GM23338 (cell line): ENCODE data around the gene ING4. TPM values are rescaled to one million over a fixed set of nuclear protein-coding genes. Genes with fewer than 3 reads are reported as not detected.
A peak's percentile ranks its signal among the peaks of the same experiment; 100 is the strongest.

ENCODE experiments used
- ATAC-seq: fragments of 200-7000 bp; cut with Tn5 transposase; 3 replicates; pipeline ENCODE4 v1.9.1; 2020
- DNase-seq: peaks from one replicate; pipeline ENCODE4 v3.0.0-alpha.2; 2015; ENCODE audit warnings: low spot score
- H2AFZ ChIP-seq: fragments of 200-600 bp; sonication (generic); 2 replicates; pipeline ENCODE4 v1.8.0; 2016; ENCODE audit warnings: antibody characterized with exemption, mild to moderate bottlenecking, moderate library complexity
- H3F3A ChIP-seq: fragments of 200-600 bp; sonication (generic); replicated peaks from 2 replicates; pipeline ENCODE4 v1.8.0; 2017; ENCODE audit warnings: antibody characterized with exemption, mixed run types, low read depth
- H3K27ac ChIP-seq: fragments of 200-600 bp; sonication (generic); 2 replicates; pipeline ENCODE4 v1.6.1; 2016; ENCODE audit warnings: low read depth
- H3K27me3 ChIP-seq: fragments of 200-600 bp; sonication (generic); 2 replicates; pipeline ENCODE4 v1.8.0; 2016; ENCODE audit warnings: mild to moderate bottlenecking, mixed run types, moderate library complexity; ENCODE audit not compliant: insufficient read depth
- H3K36me3 ChIP-seq: fragments of 200-600 bp; sonication (generic); 2 replicates; pipeline ENCODE4 v1.8.0; 2016; ENCODE audit warnings: mild to moderate bottlenecking; ENCODE audit not compliant: insufficient read depth
- H3K4me1 ChIP-seq: fragments of 200-600 bp; sonication (generic); 2 replicates; pipeline ENCODE4 v1.8.0; 2016; ENCODE audit warnings: mild to moderate bottlenecking, moderate library complexity; ENCODE audit not compliant: insufficient read depth
- H3K4me2 ChIP-seq: fragments of 200-600 bp; sonication (generic); 2 replicates; pipeline ENCODE4 v1.7.1; 2017; ENCODE audit warnings: mixed run types
- H3K4me3 ChIP-seq: fragments of 200-600 bp; sonication (generic); 2 replicates; pipeline ENCODE4 v1.6.1; 2016; ENCODE audit warnings: mixed run types
- H3K79me2 ChIP-seq: fragments of 200-600 bp; sonication (generic); replicated peaks from 2 replicates; pipeline ENCODE4 v1.8.0; 2017; ENCODE audit warnings: mild to moderate bottlenecking; ENCODE audit not compliant: insufficient read depth
- H3K9me2 ChIP-seq: fragments of 200-600 bp; sonication (generic); 2 replicates; pipeline ENCODE4 v1.8.0; 2017; ENCODE audit not compliant: insufficient read depth
- H4K20me1 ChIP-seq: fragments of 200-600 bp; sonication (generic); replicated peaks from 2 replicates; pipeline ENCODE4 v1.8.0; 2017; ENCODE audit warnings: mild to moderate bottlenecking; ENCODE audit not compliant: insufficient read depth
- H3K27ac Mint-ChIP-seq: 2 replicates; pipeline ENCODE4 v1.8.0; 2020; ENCODE audit warnings: inconsistent platforms, mild to moderate bottlenecking, moderate library complexity, mixed read lengths
- H3K27me3 Mint-ChIP-seq: 3 replicates; pipeline ENCODE4 v1.8.0; 2022; ENCODE audit warnings: low read depth, mild to moderate bottlenecking, moderate library complexity, mixed read lengths, inconsistent platforms; ENCODE audit not compliant: insufficient read depth, poor library complexity
- H3K36me3 Mint-ChIP-seq: 3 replicates; pipeline ENCODE4 v1.8.0; 2021; ENCODE audit warnings: low read depth, mild to moderate bottlenecking, inconsistent platforms, moderate library complexity, mixed read lengths
- H3K4me1 Mint-ChIP-seq: 3 replicates; pipeline ENCODE4 v1.8.0; 2020; ENCODE audit warnings: mild to moderate bottlenecking, inconsistent platforms, mixed read lengths
- H3K4me3 Mint-ChIP-seq: 3 replicates; pipeline ENCODE4 v1.8.0; 2021; ENCODE audit warnings: moderate library complexity, mild to moderate bottlenecking, inconsistent platforms, mixed read lengths
- H3K9me3 Mint-ChIP-seq: 3 replicates; pipeline ENCODE4 v1.8.0; 2020; ENCODE audit warnings: moderate library complexity, mild to moderate bottlenecking, inconsistent platforms, mixed read lengths
- CREB1 ChIP-seq: fragments of 250-450 bp; sonication (Bioruptor Pico); IDR thresholded peaks from 2 replicates; pipeline ENCODE4 v1.5.0; 2020; ENCODE audit warnings: low read depth, mild to moderate bottlenecking, moderate library complexity
- CTCF ChIP-seq, 2 experiments: fragments of 200-600 bp in 1 of 2; sonication (generic) in 1 of 2; conservative IDR thresholded peaks; 2 replicates each; pipeline versions ENCODE4 v1.5.1 to v1.6.1; 2016 to 2017; ENCODE audit warnings: antibody characterized with exemption in 2 of 2, low read depth in 2 of 2, mild to moderate bottlenecking in 2 of 2, moderate library complexity in 1 of 2
- EZH2 ChIP-seq: fragments of 200-600 bp; sonication (generic); IDR thresholded peaks from one replicate; pipeline ENCODE4 v1.8.0; 2017; ENCODE audit warnings: antibody characterized with exemption, mild to moderate bottlenecking, low read depth; ENCODE audit not compliant: unreplicated experiment
- EZH2phosphoT487 ChIP-seq: fragments of 200-600 bp; sonication (generic); IDR thresholded peaks from one replicate; pipeline ENCODE4 v1.8.1; 2018; ENCODE audit warnings: antibody characterized with exemption; ENCODE audit not compliant: unreplicated experiment
- POLR2AphosphoS5 ChIP-seq: IDR thresholded peaks from 2 replicates; pipeline ENCODE4 v1.6.1; 2016; ENCODE audit warnings: antibody characterized with exemption, low read depth
- polyA plus RNA-seq: library from polyadenylated mRNA; unstranded; fragments of >200 nt; fragmentation: Nextera tagmentation; extraction: Ambion mirVana; gene quantifications from 2 replicates; pipeline ENCODE4 v1.2.1, GENCODE V29; 2016
- total RNA-seq: library from RNA; depleted of rRNA; stranded (reverse); fragments of >200 nt; shearing (Covaris generic); gene quantifications from 2 replicates; pipeline ENCODE4 v1.2.3, GENCODE V29; 2014

Gene ING4
- total and polyA plus RNA-seq, 2 experiments from 2014 or later: 22.0 to 29.6 TPM

GRCh38 chr12:6608592-6609281, 54.2 kb downstream of the ING4 start:
- Histone ChIP-seq H3K36me3 (no peaks in the 10 kb centered on the region; the same call in 1 of the 2 replicates), H3K9me2 (peaks cover 6% of the 10 kb centered on the region; the same call in 1 of the 2 replicates), H2AFZ (no peak overlapping the region), H3K4me2 (no peak overlapping the region), H3K4me1 (peaks cover 48% of the 10 kb centered on the region), H3K79me2 (peaks cover 28% of the 10 kb centered on the region), H4K20me1 (peaks cover 21% of the 10 kb centered on the region), H3K27ac (no peak overlapping the region), H3F3A (peaks cover 24% of the 10 kb centered on the region; the same call in 1 of the 2 replicates), H3K4me3 (no peak overlapping the region), H3K27me3 (no peaks in the 10 kb centered on the region)
- Mint-ChIP-seq H3K36me3 (peaks cover 22% of the 10 kb centered on the region), H3K27me3 (peaks cover 22% of the 10 kb centered on the region), H3K27ac (no peak overlapping the region), H3K4me3 (no peak overlapping the region), H3K9me3 (no peaks in the 10 kb centered on the region; the same call in 2 of the 3 replicates), H3K4me1 (peaks cover 42% of the 10 kb centered on the region)
- TF ChIP-seq EZH2 (no peak), CTCF (conservative IDR thresholded peaks at IDR 0.05; ENCODE audit: low read depth in 2 of 2) (no peak), CREB1 (no peak), EZH2phosphoT487 (no peak)
- DNase-seq: peak; percentile 47
- no peak for ATAC-seq

GRCh38 chr12:6607751-6608591, 54.9 kb downstream of the ING4 start:
- Mint-ChIP-seq H3K27ac (no peak overlapping the region), H3K4me1 (peaks cover 49% of the 10 kb centered on the region), H3K27me3 (peaks cover 21% of the 10 kb centered on the region), H3K4me3 (no peak overlapping the region), H3K9me3 (no peaks in the 10 kb centered on the region; the same call in 2 of the 3 replicates), H3K36me3 (peaks cover 29% of the 10 kb centered on the region)
- Histone ChIP-seq H3K27ac (peak overlapping the region; percentile 3; the same call in 1 of the 2 replicates), H3F3A (peaks cover 20% of the 10 kb centered on the region; the same call in 1 of the 2 replicates), H3K27me3 (no peaks in the 10 kb centered on the region), H3K9me2 (peaks cover 6% of the 10 kb centered on the region; the same call in 1 of the 2 replicates), H4K20me1 (peaks cover 25% of the 10 kb centered on the region), H3K4me1 (peaks cover 47% of the 10 kb centered on the region), H2AFZ (no peak overlapping the region), H3K4me2 (peak overlapping the region; percentile 57; the same call in 1 of the 2 replicates), H3K79me2 (peaks cover 35% of the 10 kb centered on the region), H3K4me3 (no peak overlapping the region), H3K36me3 (peaks cover 1% of the 10 kb centered on the region)
- DNase-seq (peak; percentile 39), ATAC-seq (no peak)
- TF ChIP-seq POLR2AphosphoS5: no peak
